ENCODE results near the gene CCDC178.
"Not testable (repeated sequence)": the region's sequence is repeated elsewhere in the genome, so short reads cannot be mapped to it uniquely, and the experiment has no call there.

Gene CCDC178

GRCh38 chr18:32975501-32975900 lies 465.0 kb downstream of the CCDC178 start:
- DNase-seq, result no peak

GRCh38 chr18:32975163-32975436 lies 465.4 kb downstream of the CCDC178 start:
- no peak for DNase-seq

GRCh38 chr18:32974421-32975162 lies 465.9 kb downstream of the CCDC178 start:
- DNase-seq, result no peak

- no peak for DNase-seq
These were observed 472.3 kb downstream of the CCDC178 start for GRCh38 chr18:32968248-32968647.

- DNase-seq, result no peak
These were observed 474.4 kb downstream of the CCDC178 start for GRCh38 chr18:32966141-32966540.

- DNase-seq, result no peak
These were observed 479.0 kb downstream of the CCDC178 start for GRCh38 chr18:32961538-32961937.

GRCh38 chr18:32958746-32959145 lies 481.8 kb downstream of the CCDC178 start:
- no peak for DNase-seq

GRCh38 chr18:32956591-32957315 lies 483.8 kb downstream of the CCDC178 start:
- no peak for DNase-seq

GRCh38 chr18:32952318-32952717 lies 488.2 kb downstream of the CCDC178 start:
- not testable (repeated sequence) for DNase-seq

- DNase-seq, result no peak
These were observed 502.9 kb downstream of the CCDC178 start for GRCh38 chr18:32937597-32937996.

- no peak for DNase-seq
These were observed 503.5 kb downstream of the CCDC178 start for GRCh38 chr18:32937066-32937465.

- DNase-seq, result no peak
These were observed 506.3 kb downstream of the CCDC178 start for GRCh38 chr18:32934201-32934600.

- DNase-seq, result peak; percentile 34 to 66 (median 55)
These were observed 509.7 kb downstream of the CCDC178 start for GRCh38 chr18:32930695-32931301.

GRCh38 chr18:32929213-32929612 lies 511.3 kb downstream of the CCDC178 start:
- DNase-seq, result no peak

GRCh38 chr18:32922951-32923430 lies 517.5 kb downstream of the CCDC178 start:
- peak; percentile 41 to 74 (median 64) for DNase-seq

- peak; percentile 69 to 84 (median 84) for DNase-seq
These were observed 519.4 kb downstream of the CCDC178 start for GRCh38 chr18:32920796-32921787.

- peak; percentile 20 to 27 (median 24) for DNase-seq
These were observed 520.7 kb downstream of the CCDC178 start for GRCh38 chr18:32919799-32920198.

GRCh38 chr18:32918692-32919250 lies 521.8 kb downstream of the CCDC178 start:
- no peak for DNase-seq

- DNase-seq, result no peak
These were observed 525.0 kb downstream of the CCDC178 start for GRCh38 chr18:32915516-32915915.

- no peak for DNase-seq
These were observed 528.7 kb downstream of the CCDC178 start for GRCh38 chr18:32911660-32912284.

- DNase-seq, result no peak
These were observed 529.7 kb downstream of the CCDC178 start for GRCh38 chr18:32910694-32911296.
